T-cell (primary cell): ENCODE data around the gene KRTAP5-1. TPM values are rescaled to one million over a fixed set of nuclear protein-coding genes. Genes with fewer than 3 reads are reported as not detected.

ENCODE experiments used
- ATAC-seq, 4 experiments: fragments of 200-7000 bp in 3 of 4; fragments of 150-1000 bp in 1 of 4; cut with Tn5 transposase; replicated peaks in 1 of 4; 1 replicate in 3 of 4; 2 replicates in 1 of 4; pipeline ENCODE4 v1.10.0; 2021; ENCODE audit warnings: moderate library complexity in 3 of 4, mild to moderate bottlenecking in 2 of 4, moderate number of reproducible peaks in 1 of 4
- CTCF ChIA-PET, 2 donors: fragments of 300-600 bp; sonication (Branson Sonifier 250); formaldehyde crosslinking; loops; one replicate each; lab custom pipeline; 2022; ENCODE audit warnings: antibody characterized with exemption in 2 of 2; lab: Charles Lee
- POLR2A ChIA-PET, 2 donors: fragments of 300-600 bp; sonication (Branson Sonifier 250); formaldehyde crosslinking; loops; one replicate each; lab custom pipeline; 2022; ENCODE audit warnings: antibody characterized with exemption in 2 of 2; lab: Charles Lee
- DNase-seq, 35 experiments: peaks; one replicate each; pipeline versions ENCODE4 v3.0.0 to v3.0.0-alpha.2; 2013 to 2023
- H3K27ac ChIP-seq: one replicate; pipeline ENCODE4 v1.5.1; 2013; ENCODE audit warnings: low read length
- H3K27me3 ChIP-seq, 2 experiments: replicated peaks in 1 of 2; 1 replicate in 1 of 2; 2 replicates in 1 of 2; pipeline versions ENCODE4 v1.6.1 to v1.7.0; 2013; ENCODE audit warnings: low read length in 1 of 2, mixed read lengths in 1 of 2; ENCODE audit not compliant: control insufficient read depth in 2 of 2, insufficient read depth in 2 of 2; ENCODE audit errors: extremely low read depth in 1 of 2
- H3K36me3 ChIP-seq, 2 donors: 1 replicate in 1 of 2; 2 replicates in 1 of 2; pipeline versions ENCODE4 v1.6.1 to v1.7.0; 2013; ENCODE audit warnings: low read length in 1 of 2; ENCODE audit not compliant: control insufficient read depth in 2 of 2, insufficient read depth in 1 of 2; ENCODE audit errors: extremely low read depth in 1 of 2
- H3K4me1 ChIP-seq, 2 experiments: 1 replicate in 1 of 2; 2 replicates in 1 of 2; pipeline versions ENCODE4 v1.6.1 to v1.7.0; 2013; ENCODE audit warnings: low read length in 2 of 2, mixed read lengths in 1 of 2; ENCODE audit not compliant: insufficient read depth in 2 of 2, control insufficient read depth in 1 of 2; ENCODE audit errors: extremely low read depth in 1 of 2
- H3K4me3 ChIP-seq, 2 donors: 1 replicate in 1 of 2; 2 replicates in 1 of 2; pipeline versions ENCODE4 v1.5.1 to v1.7.0; 2013; ENCODE audit warnings: mild to moderate bottlenecking in 2 of 2, low read length in 1 of 2, moderate library complexity in 1 of 2; ENCODE audit not compliant: control insufficient read depth in 1 of 2; ENCODE audit errors: extremely low read depth in 1 of 2
- H3K9me3 ChIP-seq: 2 replicates; pipeline ENCODE4 v1.7.0; 2013
- H3K27ac Mint-ChIP-seq, 2 donors: one replicate each; pipeline ENCODE4 v1.8.0; 2020 to 2021; ENCODE audit warnings: mild to moderate bottlenecking in 2 of 2, mixed read lengths in 2 of 2
- H3K27me3 Mint-ChIP-seq, 2 donors: one replicate each; pipeline ENCODE4 v1.8.0; 2021 to 2022; ENCODE audit warnings: mixed read lengths in 2 of 2
- H3K36me3 Mint-ChIP-seq: one replicate; pipeline ENCODE4 v1.8.0; 2021; ENCODE audit warnings: mixed read lengths
- H3K4me1 Mint-ChIP-seq, 3 donors: one replicate each; pipeline ENCODE4 v1.8.0; 2020 to 2022; ENCODE audit warnings: mixed read lengths in 3 of 3, mild to moderate bottlenecking in 1 of 3
- H3K4me3 Mint-ChIP-seq, 3 donors: one replicate each; pipeline ENCODE4 v1.8.0; 2020 to 2022; ENCODE audit warnings: mild to moderate bottlenecking in 3 of 3, mixed read lengths in 3 of 3, moderate library complexity in 3 of 3
- H3K9me3 Mint-ChIP-seq, 3 donors: one replicate each; pipeline ENCODE4 v1.8.0; 2020 to 2022; ENCODE audit warnings: mixed read lengths in 3 of 3
- WGBS: methylation state at CpG from one replicate; pipeline ENCODE4 v1.1.5; 2013; ENCODE audit warnings: missing lambda C conversion rate; ENCODE audit not compliant: insufficient coverage; 5-methylcytosine and 5-hydroxymethylcytosine counted together
- total RNA-seq, 35 experiments: library from RNA in 6 of 35; stranded (reverse) in 6 of 35; fragments of 120-200 nt in 1 of 35; gene quantifications; one replicate each; pipeline versions ENCODE4 v1.2.1 to v1.2.4 and lab custom pipeline; 2013 to 2026

Gene KRTAP5-1
- total RNA-seq, 5 donors from 2014 or later (not counting 1 experiment from before 2014, with no cell fraction given) = not detected

GRCh38 chr11:1547467-1548098 is 37.5 kb downstream of the KRTAP5-1 start:
- 4% methylated on average over 21 of the region's 33 CpGs for WGBS
- no peaks in the 10 kb centered on the region for H3K9me3 Mint-ChIP-seq
- DNase-seq (no peak), ATAC-seq (peak in 1 of 4 experiments; percentile 6)
- Histone ChIP-seq H3K4me1 (peaks cover 2 to 24% of the 10 kb centered on the region in 2 experiments), H3K27me3 (peaks cover under 1 to 70% of the 10 kb centered on the region in 2 experiments), H3K36me3 (no peaks in the 10 kb centered on the region), H3K9me3 (no peaks in the 10 kb centered on the region), H3K4me3 (no peak overlapping the region), H3K27ac (no peak overlapping the region)
- H3K27me3 Mint-ChIP-seq = peaks cover 11 to 40% of the 10 kb centered on the region in 2 donors
- H3K4me1 Mint-ChIP-seq = peaks cover 0 to 13% (median 4%) of the 10 kb centered on the region in 3 donors
- CTCF ChIA-PET = interaction anchor here (0.5 to 1.7 kb wide), 8 partner anchors 8 to 48 kb away, joined by 3 to 43 read pairs (median 4); no protein-coding TSS in a partner anchor
- H3K4me3 Mint-ChIP-seq = peak overlapping the region in 2 of 3 donors; percentile 21 to 54
- no peak overlapping the region for H3K27ac Mint-ChIP-seq
- no peaks in the 10 kb centered on the region for H3K36me3 Mint-ChIP-seq
- POLR2A ChIA-PET = no interaction called here

DNA sequence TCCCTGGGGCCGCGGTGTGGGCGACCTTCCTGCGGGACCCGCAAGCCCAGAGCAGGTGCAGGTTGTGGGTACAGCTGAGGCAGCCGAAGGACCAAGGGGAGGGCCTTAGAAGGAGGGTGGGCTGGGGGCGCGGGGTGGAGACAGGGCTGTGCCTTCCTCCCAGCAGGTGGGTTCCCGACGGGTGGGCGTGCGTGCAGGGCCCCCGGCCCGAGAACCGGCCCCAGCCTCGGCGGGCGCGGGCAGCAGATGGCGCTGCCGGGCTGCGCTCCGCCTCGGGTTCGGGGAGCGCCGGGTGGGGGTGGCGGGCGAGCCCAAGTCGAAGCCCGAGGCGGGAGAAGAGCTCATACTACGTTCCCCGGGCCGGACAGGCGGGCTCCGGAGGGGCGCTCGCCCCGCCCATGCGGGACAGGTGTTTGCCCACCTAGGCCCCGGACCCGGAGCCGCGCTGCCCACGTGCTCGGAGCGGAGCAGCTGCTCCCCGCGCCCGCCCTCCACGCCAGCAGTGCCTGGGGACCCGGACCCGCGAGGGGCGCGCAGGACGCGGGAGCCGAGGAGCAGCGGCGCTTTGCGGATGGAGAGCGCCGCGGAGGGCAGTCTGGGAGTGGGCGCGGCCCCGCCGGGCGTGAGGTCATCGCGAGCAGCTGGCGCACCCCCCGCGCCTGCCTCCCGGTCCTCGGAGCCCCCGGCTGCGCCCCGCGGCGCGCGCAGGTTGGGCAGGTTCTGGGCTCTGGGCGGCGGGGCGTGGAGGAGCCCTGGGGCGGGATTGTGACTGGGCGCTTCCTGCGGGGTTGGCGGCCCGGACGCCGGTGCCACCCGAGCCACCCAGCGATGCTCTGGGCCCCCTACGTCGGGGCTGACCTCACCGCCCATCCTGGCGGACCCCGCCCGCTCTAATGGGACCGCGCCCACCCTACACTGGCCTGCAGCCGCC is 38.3 kb downstream of the KRTAP5-1 start:
- 2% methylated on average over 105 of the region's 106 CpGs for WGBS
- no peaks in the 10 kb centered on the region for H3K36me3 ChIP-seq
- ChIA-PET CTCF (interaction anchor here (0.5 to 1.7 kb wide), 18 partner anchors 9 to 455 kb away, joined by 3 to 43 read pairs (median 4); no protein-coding TSS in a partner anchor), POLR2A (interaction anchor here in 1 of 2 donors (1.0 kb wide), 1 partner anchor 26 kb away, joined by 3 read pairs; no protein-coding TSS in a partner anchor)
- ATAC-seq (peak; percentile 65 to 76 (median 68)), DNase-seq (peak in 19 of 35 experiments; percentile 32 to 75 (median 47))
- Mint-ChIP-seq H3K4me3 (peak overlapping the region in 2 of 3 donors; percentile 13 to 56), H3K27me3 (peaks cover 11 to 40% of the 10 kb centered on the region in 2 donors), H3K9me3 (no peaks in the 10 kb centered on the region), H3K4me1 (peaks cover 0 to 13% (median 4%) of the 10 kb centered on the region in 3 donors), H3K27ac (no peak overlapping the region), H3K36me3 (no peaks in the 10 kb centered on the region)
- H3K9me3 ChIP-seq = no peaks in the 10 kb centered on the region
- H3K4me3 ChIP-seq = peak overlapping the region in 1 of 2 donors; percentile 38
- H3K4me1 ChIP-seq = peaks cover 2 to 24% of the 10 kb centered on the region in 2 experiments
- no peak overlapping the region for H3K27ac ChIP-seq
- peaks cover 0 to 72% of the 10 kb centered on the region in 2 experiments for H3K27me3 ChIP-seq

- H3K27me3 ChIP-seq = peaks cover 0 to 79% of the 10 kb centered on the region in 2 experiments
- peaks cover 0 to 13% (median 4%) of the 10 kb centered on the region in 3 donors for H3K4me1 Mint-ChIP-seq
- H3K9me3 ChIP-seq = no peaks in the 10 kb centered on the region
- no peaks in the 10 kb centered on the region for H3K36me3 Mint-ChIP-seq
- POLR2A ChIA-PET = interaction anchor here in 1 of 2 donors (0.7 to 1.0 kb wide), 2 partner anchors 27 to 29 kb away, joined by 3 to 6 read pairs; no protein-coding TSS in a partner anchor
- peaks cover 2 to 24% of the 10 kb centered on the region in 2 experiments for H3K4me1 ChIP-seq
- 21% methylated on average over 16 of the region's 18 CpGs for WGBS
- H3K4me3 Mint-ChIP-seq = peak overlapping the region in 2 of 3 donors; percentile 13 to 56
- no peak overlapping the region for H3K4me3 ChIP-seq
- H3K27ac Mint-ChIP-seq = no peak overlapping the region
- DNase-seq = no peak
- ATAC-seq = no peak
- peaks cover 11 to 40% of the 10 kb centered on the region in 2 donors for H3K27me3 Mint-ChIP-seq
- H3K9me3 Mint-ChIP-seq = no peaks in the 10 kb centered on the region
- no peak overlapping the region for H3K27ac ChIP-seq
- H3K36me3 ChIP-seq = no peaks in the 10 kb centered on the region
- CTCF ChIA-PET = interaction anchor here (0.6 to 1.7 kb wide), 10 partner anchors 9 to 622 kb away, joined by 3 to 43 read pairs (median 4); no protein-coding TSS in a partner anchor
Measured at GRCh38 chr11:1546077-1546535, 39.0 kb downstream of the KRTAP5-1 start.

- Histone ChIP-seq H3K36me3 (no peaks in the 10 kb centered on the region), H3K27me3 (peaks cover 2 to 82% of the 10 kb centered on the region in 2 experiments), H3K4me3 (no peak overlapping the region), H3K27ac (no peak overlapping the region), H3K9me3 (no peaks in the 10 kb centered on the region), H3K4me1 (peaks cover 2 to 24% of the 10 kb centered on the region in 2 experiments)
- peaks cover 11 to 40% of the 10 kb centered on the region in 2 donors for H3K27me3 Mint-ChIP-seq
- H3K36me3 Mint-ChIP-seq = no peaks in the 10 kb centered on the region
- no peak overlapping the region for H3K4me3 Mint-ChIP-seq
- ChIA-PET CTCF (interaction anchor here in 1 of 2 donors (1.7 kb wide), 1 partner anchor 29 kb away, joined by 43 read pairs; no protein-coding TSS in a partner anchor), POLR2A (interaction anchor here in 1 of 2 donors (0.7 kb wide), 1 partner anchor 30 kb away, joined by 6 read pairs; no protein-coding TSS in a partner anchor)
- WGBS = 67% methylated on average over 3 of the region's 5 CpGs
- H3K9me3 Mint-ChIP-seq = no peaks in the 10 kb centered on the region
- H3K27ac Mint-ChIP-seq = peak overlapping the region in 1 of 2 donors; percentile 61
- DNase-seq (no peak), ATAC-seq (no peak)
- peaks cover 0 to 13% (median 4%) of the 10 kb centered on the region in 3 donors for H3K4me1 Mint-ChIP-seq
Measured at GRCh38 chr11:1545432-1545831, 39.7 kb downstream of the KRTAP5-1 start.

DNA sequence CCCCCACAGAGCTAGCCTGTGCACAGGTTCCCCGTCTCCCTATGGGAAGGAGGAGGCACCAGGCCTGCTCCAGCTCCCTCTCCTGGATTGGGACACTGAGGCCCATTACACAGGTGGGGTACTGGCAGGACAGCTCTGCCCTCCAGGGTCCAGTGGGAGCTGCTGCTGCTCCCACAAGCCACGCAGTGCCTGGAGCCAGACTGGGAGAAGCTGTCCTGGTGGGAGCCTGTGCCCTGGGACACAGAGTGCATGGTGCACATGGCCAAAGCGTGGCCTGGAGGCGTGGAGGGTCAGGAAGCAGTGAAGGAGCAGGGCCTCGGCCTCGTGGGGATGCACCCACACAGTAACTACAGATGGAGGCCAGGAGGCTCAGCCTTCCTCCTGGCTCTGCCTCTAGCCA is 40.5 kb downstream of the KRTAP5-1 start:
- ChIA-PET CTCF (interaction anchor here in 1 of 2 donors (1.1 kb wide), 1 partner anchor 20 kb away, joined by 3 read pairs; no protein-coding TSS in a partner anchor), POLR2A (no interaction called here)
- no peaks in the 10 kb centered on the region for H3K9me3 ChIP-seq
- H3K4me3 ChIP-seq = no peak overlapping the region
- H3K36me3 Mint-ChIP-seq = no peaks in the 10 kb centered on the region
- H3K36me3 ChIP-seq = no peaks in the 10 kb centered on the region
- H3K4me3 Mint-ChIP-seq = no peak overlapping the region
- no peak overlapping the region for H3K27ac ChIP-seq
- no peaks in the 10 kb centered on the region for H3K9me3 Mint-ChIP-seq
- peaks cover 2 to 78% of the 10 kb centered on the region in 2 experiments for H3K27me3 ChIP-seq
- 62% methylated on average over 6 of the region's 6 CpGs for WGBS
- ATAC-seq (no peak), DNase-seq (no peak)
- peaks cover 0 to 13% (median 4%) of the 10 kb centered on the region in 3 donors for H3K4me1 Mint-ChIP-seq
- H3K4me1 ChIP-seq = peaks cover 2 to 24% of the 10 kb centered on the region in 2 experiments
- H3K27me3 Mint-ChIP-seq = peaks cover 11 to 36% of the 10 kb centered on the region in 2 donors
- no peak overlapping the region for H3K27ac Mint-ChIP-seq
